Skeletal muscle tissue (tissue), 4 donors: ENCODE results near the gene CRISPLD2. TPM values are rescaled to one million over a fixed set of nuclear protein-coding genes. Genes with fewer than 3 reads are reported as not detected.

Experiments used
- H3K27ac ChIP-seq: one replicate; pipeline ENCODE4 v1.7.0; 2013; ENCODE audit warnings: mild to moderate bottlenecking, low read depth, low read length, inconsistent platforms
- H3K27me3 ChIP-seq, 3 donors: one replicate each; pipeline ENCODE4 v1.7.0; 2013; ENCODE audit warnings: low read length in 3 of 3; ENCODE audit not compliant: control insufficient read depth in 3 of 3, insufficient read depth in 3 of 3
- H3K36me3 ChIP-seq, 3 donors: one replicate each; pipeline ENCODE4 v1.7.0; 2013; ENCODE audit warnings: low read length in 3 of 3; ENCODE audit not compliant: control insufficient read depth in 3 of 3, insufficient read depth in 3 of 3
- H3K4me1 ChIP-seq, 3 donors: one replicate each; pipeline ENCODE4 v1.7.0; 2013; ENCODE audit warnings: low read length in 3 of 3, mild to moderate bottlenecking in 3 of 3; ENCODE audit not compliant: control insufficient read depth in 3 of 3, insufficient read depth in 3 of 3
- H3K4me3 ChIP-seq, 3 donors: one replicate each; pipeline ENCODE4 v1.7.0; 2013; ENCODE audit warnings: low read length in 3 of 3
- H3K9ac ChIP-seq, 3 donors: one replicate each; pipeline ENCODE4 v1.7.0; 2013; ENCODE audit warnings: low read length in 3 of 3, mild to moderate bottlenecking in 3 of 3, moderate library complexity in 2 of 3, low read depth in 1 of 3
- H3K9me3 ChIP-seq, 3 donors: one replicate each; pipeline ENCODE4 v1.7.0; 2013; ENCODE audit warnings: low read length in 3 of 3; ENCODE audit not compliant: control insufficient read depth in 3 of 3
- total RNA-seq: library from RNA; depleted of rRNA; stranded (reverse); fragments of >200 nt; gene quantifications from one replicate; pipeline ENCODE4 v1.2.3, GENCODE V29; 2014
- donor health status: Osteomylitis.

Gene CRISPLD2
- total RNA-seq, 1 donor from 2014 or later, result 7.3 TPM

GRCh38 chr16:84928679-84929420, 109.1 kb downstream of the CRISPLD2 start:
- Histone ChIP-seq H3K9ac (peak overlapping the region in 1 of 3 donors; percentile 20), H3K36me3 (no peaks in the 10 kb centered on the region), H3K27me3 (peaks cover 0 to 4% (median 0%) of the 10 kb centered on the region in 3 donors), H3K4me1 (peaks cover 45 to 50% (median 45%) of the 10 kb centered on the region in 3 donors), H3K27ac (no peak overlapping the region), H3K9me3 (no peaks in the 10 kb centered on the region), H3K4me3 (no peak overlapping the region)

- Histone ChIP-seq H3K4me1 (peaks cover 48 to 51% (median 48%) of the 10 kb centered on the region in 3 donors), H3K9ac (peak overlapping the region in 1 of 3 donors; percentile 20), H3K4me3 (no peak overlapping the region), H3K27me3 (peaks cover 0 to 4% (median 0%) of the 10 kb centered on the region in 3 donors), H3K36me3 (no peaks in the 10 kb centered on the region), H3K9me3 (no peaks in the 10 kb centered on the region), H3K27ac (no peak overlapping the region)
Observed at GRCh38 chr16:84929421-84930297, 109.9 kb downstream of the CRISPLD2 start.

GRCh38 chr16:84930298-84931106, 110.7 kb downstream of the CRISPLD2 start:
- peaks cover 0 to 4% (median 0%) of the 10 kb centered on the region in 3 donors for H3K27me3 ChIP-seq
- H3K9me3 ChIP-seq, result no peaks in the 10 kb centered on the region
- H3K9ac ChIP-seq, result no peak overlapping the region
- no peaks in the 10 kb centered on the region for H3K36me3 ChIP-seq
- H3K27ac ChIP-seq, result no peak overlapping the region
- H3K4me1 ChIP-seq, result peaks cover 41 to 48% (median 43%) of the 10 kb centered on the region in 3 donors
- H3K4me3 ChIP-seq, result no peak overlapping the region

GRCh38 chr16:84931107-84931494, 111.3 kb downstream of the CRISPLD2 start:
- no peak overlapping the region for H3K9ac ChIP-seq
- peaks cover 37 to 48% (median 43%) of the 10 kb centered on the region in 3 donors for H3K4me1 ChIP-seq
- H3K27ac ChIP-seq, result no peak overlapping the region
- no peaks in the 10 kb centered on the region for H3K9me3 ChIP-seq
- H3K27me3 ChIP-seq, result peaks cover 0 to 4% (median 0%) of the 10 kb centered on the region in 3 donors
- no peak overlapping the region for H3K4me3 ChIP-seq
- H3K36me3 ChIP-seq, result no peaks in the 10 kb centered on the region

GRCh38 chr16:84931506-84931905, 111.7 kb downstream of the CRISPLD2 start:
- Histone ChIP-seq H3K27ac (no peak overlapping the region), H3K9me3 (no peaks in the 10 kb centered on the region), H3K36me3 (no peaks in the 10 kb centered on the region), H3K9ac (no peak overlapping the region), H3K27me3 (peaks cover 0 to 4% (median 0%) of the 10 kb centered on the region in 3 donors), H3K4me3 (no peak overlapping the region), H3K4me1 (peaks cover 37 to 48% (median 43%) of the 10 kb centered on the region in 3 donors)

- H3K9ac ChIP-seq, result peak overlapping the region in 1 of 3 donors; percentile 14
- H3K9me3 ChIP-seq, result no peaks in the 10 kb centered on the region
- H3K36me3 ChIP-seq, result no peaks in the 10 kb centered on the region
- no peak overlapping the region for H3K4me3 ChIP-seq
- peak overlapping the region; percentile 92 for H3K27ac ChIP-seq
- H3K27me3 ChIP-seq, result peaks cover 0 to 4% (median 0%) of the 10 kb centered on the region in 3 donors
- peaks cover 37 to 45% (median 43%) of the 10 kb centered on the region in 3 donors for H3K4me1 ChIP-seq
Observed at GRCh38 chr16:84932681-84933080, 112.9 kb downstream of the CRISPLD2 start.

GRCh38 chr16:84933774-84934631, 114.2 kb downstream of the CRISPLD2 start:
- H3K9ac ChIP-seq, result peak overlapping the region; percentile 75 to 84 (median 77)
- peaks cover 31 to 33% (median 32%) of the 10 kb centered on the region in 3 donors for H3K4me1 ChIP-seq
- peaks cover 0 to 4% (median 0%) of the 10 kb centered on the region in 3 donors for H3K27me3 ChIP-seq
- H3K36me3 ChIP-seq, result no peaks in the 10 kb centered on the region
- peak overlapping the region; percentile 92 for H3K27ac ChIP-seq
- peak overlapping the region; percentile 30 to 61 (median 56) for H3K4me3 ChIP-seq
- no peaks in the 10 kb centered on the region for H3K9me3 ChIP-seq

- H3K36me3 ChIP-seq, result no peaks in the 10 kb centered on the region
- peaks cover 19 to 25% (median 20%) of the 10 kb centered on the region in 3 donors for H3K4me1 ChIP-seq
- no peak overlapping the region for H3K4me3 ChIP-seq
- H3K9ac ChIP-seq, result no peak overlapping the region
- H3K27ac ChIP-seq, result no peak overlapping the region
- H3K27me3 ChIP-seq, result no peaks in the 10 kb centered on the region
- H3K9me3 ChIP-seq, result no peaks in the 10 kb centered on the region
Observed at GRCh38 chr16:84937196-84938005, 117.6 kb downstream of the CRISPLD2 start.
